Stimulated activated naive CD4-positive, alpha-beta T cell (primary cell): ENCODE measurements around the gene ZNF423.
"Not testable (repeated sequence)": the region's sequence is repeated elsewhere in the genome, so short reads cannot be mapped to it uniquely, and the experiment has no call there.

Experiments used
- DNase-seq, 6 experiments: peaks; one replicate each; lab custom pipeline; 2025; lab: John Stamatoyannopoulos, UW

The ZNF423 gene

DNA sequence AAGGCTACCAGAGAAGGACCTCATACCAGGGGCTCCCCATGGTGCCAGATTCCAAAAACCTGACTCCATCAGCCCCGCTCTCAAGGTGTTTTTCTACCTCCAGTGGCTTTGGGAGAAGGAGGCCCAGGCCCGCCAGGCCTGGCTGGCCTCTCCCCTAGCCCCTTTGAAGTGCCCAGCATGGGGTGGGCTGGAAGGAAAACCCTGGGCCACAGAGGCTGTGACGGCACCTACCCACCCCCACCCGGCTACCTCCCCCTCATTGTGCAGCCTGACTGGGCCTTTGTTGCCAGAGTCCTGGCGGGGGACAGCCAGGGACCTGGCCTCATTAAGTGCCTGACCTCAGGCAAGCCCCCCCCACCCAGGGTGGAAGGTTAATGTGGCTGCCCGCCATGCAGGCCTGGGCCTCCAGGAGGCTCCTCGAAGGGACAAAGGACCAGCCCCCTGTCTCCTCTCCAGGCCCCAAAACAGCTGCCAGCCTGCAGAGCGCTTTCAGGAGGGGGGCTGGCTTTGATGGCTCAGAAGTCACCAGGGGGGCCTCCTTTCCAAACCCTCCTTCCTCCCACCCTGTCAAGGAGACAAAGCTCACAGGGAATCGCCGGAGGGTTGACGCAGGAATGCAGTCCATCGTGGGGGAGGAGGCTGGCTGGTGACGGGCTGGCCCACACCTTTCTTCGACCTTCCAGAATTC is 159.4 kb downstream of the ZNF423 start:
- no peak for DNase-seq

DNA sequence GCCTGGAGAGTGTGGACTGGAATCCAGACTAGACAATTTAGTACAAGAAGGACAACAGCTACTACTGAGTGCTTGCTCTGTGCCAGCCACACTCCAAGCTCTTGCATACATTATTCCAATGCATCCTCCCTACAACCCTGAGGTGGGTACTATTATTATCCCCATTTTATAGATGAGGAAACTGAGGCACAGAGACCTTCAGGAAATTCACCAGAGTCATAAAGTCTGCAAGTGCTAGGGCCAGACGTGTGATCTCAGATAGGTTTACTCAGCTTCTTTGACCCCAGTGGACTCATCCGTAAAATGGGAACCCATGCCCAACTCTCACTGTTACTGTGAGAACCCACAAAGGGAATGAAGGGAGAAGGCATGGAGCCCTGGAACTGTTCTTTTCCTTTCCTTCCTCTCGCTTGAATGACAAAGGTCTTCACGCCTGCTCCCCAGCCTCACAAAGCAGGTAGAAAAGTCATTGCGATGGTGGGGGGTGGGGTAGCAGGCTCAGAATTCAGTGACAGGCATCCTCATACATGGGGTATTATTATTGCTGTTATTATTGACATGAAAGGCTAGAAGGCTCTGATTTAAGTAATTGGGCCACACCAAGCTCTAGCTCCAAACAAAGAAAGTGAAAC is 160.0 kb downstream of the ZNF423 start:
- no peak for DNase-seq

DNA sequence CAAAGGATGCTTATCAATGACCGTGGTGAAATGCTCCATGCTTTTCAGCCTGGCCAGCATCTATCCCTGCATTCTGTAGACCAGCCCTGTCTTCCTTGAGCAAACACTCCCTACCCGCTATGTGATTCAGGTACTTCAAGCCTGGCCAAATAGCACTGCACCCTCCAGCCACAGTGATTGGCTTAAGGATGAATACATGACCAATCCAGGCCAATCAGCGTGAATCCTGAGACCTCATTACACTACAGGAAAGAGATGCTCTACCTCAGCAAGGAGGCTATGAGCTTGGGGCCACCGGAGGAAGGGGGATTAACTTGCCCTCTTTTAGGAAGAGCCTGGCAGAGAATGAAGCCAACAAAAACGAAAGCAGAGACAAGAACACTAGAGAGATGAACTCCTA is 162.5 kb downstream of the ZNF423 start:
- DNase-seq = no peak

GRCh38 chr16:49690778-49691177 is 165.1 kb downstream of the ZNF423 start:
- no peak for DNase-seq

- DNase-seq = no peak
Observed at GRCh38 chr16:49688036-49688697, 167.7 kb downstream of the ZNF423 start.

- DNase-seq = no peak
Observed at GRCh38 chr16:49687476-49688002, 168.4 kb downstream of the ZNF423 start.

GRCh38 chr16:49684696-49685095 is 171.2 kb downstream of the ZNF423 start:
- DNase-seq = no peak

DNA sequence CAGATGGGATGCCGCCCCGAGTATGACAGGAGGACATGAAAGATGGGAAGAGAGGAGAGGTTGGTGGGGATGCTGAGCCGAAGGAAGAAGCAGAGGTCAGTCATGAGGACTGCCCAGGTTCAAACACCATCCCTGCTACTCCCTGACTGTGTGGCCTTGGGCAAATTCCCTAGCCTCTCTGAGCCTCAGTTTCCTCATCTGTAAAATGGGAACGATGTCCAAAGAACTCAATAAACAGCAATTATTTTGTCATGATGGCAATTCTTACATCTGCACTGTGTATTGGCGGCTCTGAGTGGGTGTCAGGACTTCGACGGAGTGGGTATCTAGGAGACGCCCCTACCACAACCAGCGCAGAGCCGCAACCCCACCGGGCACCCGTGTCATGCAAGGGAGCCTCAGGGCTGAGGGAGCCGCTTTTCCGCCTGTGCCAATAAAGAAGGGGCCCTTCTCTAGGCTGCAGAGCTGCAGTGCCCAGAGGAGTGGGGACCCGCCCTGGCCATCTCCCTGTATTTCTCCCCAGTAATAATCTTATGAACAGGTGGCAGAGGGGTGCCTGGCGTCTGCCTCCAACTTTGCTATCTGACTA is 173.2 kb downstream of the ZNF423 start:
- DNase-seq = no peak

DNA sequence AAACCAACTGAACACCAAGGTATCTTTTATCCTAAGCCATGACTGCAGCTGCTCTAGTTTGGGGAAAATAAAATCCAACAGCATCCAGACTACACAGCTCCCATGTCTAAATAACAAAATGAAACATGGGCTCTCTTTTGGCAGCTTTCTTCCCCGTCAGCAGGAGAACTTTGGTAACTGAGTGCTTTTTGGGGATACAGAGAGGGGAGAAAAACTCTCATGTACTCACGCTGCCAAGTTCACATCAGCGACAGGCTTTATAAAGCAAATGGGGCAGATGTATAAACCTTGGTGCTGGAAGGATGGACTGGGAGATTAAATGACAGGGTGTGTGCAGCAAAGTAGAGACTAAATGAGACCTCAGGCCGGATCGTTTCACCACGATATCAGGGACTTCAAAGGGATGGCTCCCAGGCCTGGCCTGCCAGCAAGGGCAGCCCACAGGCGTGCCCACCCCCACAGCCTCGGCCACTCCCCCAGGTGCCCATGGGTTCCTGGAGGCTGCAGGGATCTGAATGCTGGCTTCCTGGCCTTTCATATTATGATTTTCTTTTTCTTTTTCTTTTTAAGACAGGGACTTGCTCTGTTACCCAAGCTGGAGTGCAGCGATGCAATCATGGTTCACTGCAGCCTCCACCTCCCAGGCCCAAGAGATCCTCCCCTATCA is 174.6 kb downstream of the ZNF423 start:
- DNase-seq = no peak

- no peak for DNase-seq
Observed at GRCh38 chr16:49679095-49679494, 176.8 kb downstream of the ZNF423 start.

- not testable (repeated sequence) for DNase-seq
Observed at GRCh38 chr16:49677661-49678060, 178.3 kb downstream of the ZNF423 start.

- DNase-seq = no peak
Observed at GRCh38 chr16:49675413-49675812, 180.5 kb downstream of the ZNF423 start.

DNA sequence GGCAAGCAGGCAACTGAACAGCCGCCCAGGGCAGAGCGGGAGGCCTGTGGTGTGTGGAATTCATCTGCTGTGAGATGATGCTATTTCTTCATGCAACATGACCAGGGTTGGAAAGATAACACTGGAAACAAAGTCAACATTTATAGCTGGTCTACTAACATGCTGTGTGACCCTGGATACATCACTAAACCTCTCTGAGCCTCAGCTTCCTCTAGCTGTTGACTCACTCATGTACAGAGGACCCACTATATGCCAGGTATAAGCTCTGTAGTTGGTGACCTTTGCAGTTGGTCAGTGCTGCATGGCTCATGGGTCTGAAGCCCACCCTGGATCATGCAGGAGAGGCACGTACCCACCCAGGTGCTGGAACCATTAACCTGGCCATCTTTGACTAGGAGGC is 180.9 kb downstream of the ZNF423 start:
- no peak for DNase-seq

DNA sequence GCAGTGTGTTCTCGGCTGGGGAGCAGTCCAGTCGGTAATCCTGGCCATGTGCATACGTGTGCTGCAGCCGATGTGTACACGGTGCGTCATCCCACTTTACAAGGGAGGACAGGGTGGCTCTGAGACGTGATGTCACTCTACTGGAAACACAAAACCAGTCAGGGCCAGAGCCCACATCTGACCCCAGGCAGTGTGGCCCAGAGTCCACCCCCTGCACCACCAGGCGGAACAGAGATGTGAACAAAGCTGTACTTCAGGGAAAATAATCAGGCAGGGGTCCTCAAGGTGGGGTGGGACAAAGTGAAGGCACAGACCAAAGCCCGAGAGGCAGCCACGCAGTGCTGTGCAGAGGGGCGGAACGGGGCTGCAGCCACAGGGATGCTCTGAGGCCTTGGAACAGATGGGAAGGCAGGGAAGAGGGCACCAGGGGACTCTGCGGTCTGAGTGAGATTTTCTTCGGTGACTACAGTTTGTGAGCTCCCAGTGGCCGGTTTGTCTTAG is 181.5 kb downstream of the ZNF423 start:
- no peak for DNase-seq

GRCh38 chr16:49673442-49673841 is 182.5 kb downstream of the ZNF423 start:
- no peak for DNase-seq

GRCh38 chr16:49672753-49673152 is 183.2 kb downstream of the ZNF423 start:
- DNase-seq = no peak

GRCh38 chr16:49671333-49671732 is 184.6 kb downstream of the ZNF423 start:
- no peak for DNase-seq

GRCh38 chr16:49670627-49671026 is 185.3 kb downstream of the ZNF423 start:
- no peak for DNase-seq

DNA sequence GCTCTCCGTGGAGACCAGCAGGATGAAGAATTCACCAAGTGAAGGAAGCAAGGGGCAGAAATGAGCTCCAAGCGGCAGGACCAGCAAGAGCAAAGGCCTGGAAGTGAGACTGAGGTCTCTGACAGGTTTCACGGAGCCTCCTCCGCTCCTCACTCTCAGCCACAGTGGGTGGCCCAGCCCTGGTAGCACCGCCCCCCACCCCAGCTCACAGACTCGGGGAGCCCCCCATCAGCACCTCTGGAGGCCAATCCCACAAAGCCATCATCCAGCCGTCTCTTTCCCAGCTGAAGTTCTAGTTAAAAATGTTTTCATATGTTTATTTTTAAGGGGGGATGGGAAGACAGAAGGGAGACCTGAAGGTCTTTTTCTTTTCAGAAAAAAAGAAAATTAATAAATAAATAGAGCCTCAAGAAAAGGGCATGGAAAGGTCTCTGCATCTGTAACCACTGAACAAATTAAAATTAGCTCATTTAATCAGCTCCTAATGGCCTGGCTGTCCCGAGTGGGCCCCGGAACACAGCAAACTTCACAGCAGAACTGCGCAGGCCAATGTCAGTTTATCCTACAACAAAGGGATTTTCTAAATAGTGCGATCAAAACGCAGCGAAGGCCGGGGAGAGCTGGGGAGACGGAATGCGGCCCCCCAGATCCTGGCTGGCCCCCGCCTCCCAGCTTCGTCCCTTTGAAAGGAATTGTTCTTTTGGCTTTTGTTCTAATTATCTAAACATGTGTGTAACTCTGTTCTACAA is 190.3 kb downstream of the ZNF423 start:
- no peak for DNase-seq

DNA sequence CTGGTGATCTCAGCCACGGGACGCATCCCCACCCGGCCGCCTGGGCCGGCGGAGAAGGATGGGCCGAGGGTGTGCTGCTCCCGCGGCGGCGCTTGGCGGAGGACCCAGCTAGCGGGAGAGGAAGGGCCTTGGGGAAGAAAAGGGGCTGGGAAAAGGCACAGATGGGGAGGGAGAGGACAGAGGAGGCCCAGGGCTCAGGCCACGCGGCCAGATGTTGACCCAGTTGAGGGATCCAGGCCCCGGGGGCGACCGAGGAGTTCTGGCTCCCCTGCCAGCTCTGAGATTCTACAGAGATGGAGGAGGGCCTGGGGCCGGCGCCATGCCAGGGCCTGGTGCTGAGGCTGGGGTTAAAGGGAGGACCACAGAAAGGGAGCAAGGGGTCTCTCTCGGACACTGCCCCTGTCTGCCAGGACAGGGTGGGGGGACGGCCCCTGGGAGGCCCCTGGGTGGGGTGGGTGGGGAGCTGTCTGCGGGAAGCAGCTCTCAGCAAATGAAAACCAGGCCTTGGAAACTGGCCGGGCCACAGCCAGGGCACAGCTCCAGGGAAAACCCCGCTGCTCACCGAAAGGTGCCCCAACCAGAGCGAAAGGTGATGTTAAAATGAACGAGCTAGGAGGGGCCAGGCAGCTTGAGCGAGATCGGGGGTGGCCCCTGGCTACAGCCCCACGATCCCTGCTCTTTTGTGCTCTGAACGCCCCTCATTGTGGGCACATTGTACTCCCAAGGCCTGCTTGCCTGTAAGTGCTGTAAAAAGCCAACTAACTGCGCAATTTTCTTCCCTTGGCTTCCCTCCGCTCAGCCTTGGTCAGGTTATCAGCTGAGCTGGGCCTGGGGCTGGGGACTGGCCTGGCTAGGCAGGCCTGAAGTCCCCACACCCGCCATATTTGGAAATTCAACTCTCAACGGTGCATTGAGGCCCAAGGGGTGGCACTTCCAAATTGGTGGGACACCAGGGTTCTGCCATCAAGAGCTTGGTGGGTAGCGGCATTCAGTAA is 191.4 kb downstream of the ZNF423 start:
- DNase-seq = no peak
